ENCODE results near the gene KLHL36. TPM values are rescaled to one million over a fixed set of nuclear protein-coding genes. Genes with fewer than 3 reads are reported as not detected.

KLHL36 gene
- 60.4 TPM for total RNA-seq

DNA sequence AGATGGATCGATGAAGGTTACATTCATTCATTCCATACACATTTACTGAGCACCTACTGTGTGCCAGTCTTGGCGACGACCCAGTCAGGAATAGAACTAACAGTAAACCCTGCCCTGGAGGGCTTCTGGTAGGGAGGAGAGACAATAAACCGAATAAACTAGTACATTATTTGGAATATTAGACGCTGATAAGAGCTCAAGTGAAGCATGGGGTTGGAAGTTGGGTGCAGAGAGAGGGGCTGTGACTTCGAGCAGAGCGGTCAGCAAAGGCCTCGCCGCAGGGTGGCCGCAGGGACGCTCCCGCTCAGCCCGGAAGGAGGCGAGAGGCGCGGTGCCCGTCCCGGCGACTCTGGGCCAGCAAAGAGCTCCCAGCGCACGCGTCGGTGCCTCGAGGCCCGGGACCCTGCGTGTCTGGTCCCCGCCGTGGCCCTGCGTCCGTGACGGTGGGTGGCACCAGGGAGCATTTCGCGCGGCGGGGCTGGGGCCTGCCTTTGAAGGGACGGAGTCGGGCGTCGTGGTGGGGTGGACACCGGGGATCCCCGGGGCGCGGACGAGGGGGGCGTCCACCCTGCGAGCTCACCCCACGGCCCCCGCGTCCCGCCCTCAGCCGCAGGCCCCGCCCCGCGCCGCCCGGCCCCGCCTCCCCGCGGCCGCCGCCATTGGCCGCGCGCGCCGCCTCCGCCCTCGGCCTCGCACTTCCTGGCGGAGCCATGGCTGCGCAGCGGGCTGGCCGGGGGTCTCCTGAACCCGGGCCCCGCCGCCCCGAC lies at the start of gene KLHL36:
Gene KLHL36 (plus strand): TSS at position 684 of the 767 bp plus-strand sequence. CDS start 2,357 bp downstream, outside the sequence.

DNA sequence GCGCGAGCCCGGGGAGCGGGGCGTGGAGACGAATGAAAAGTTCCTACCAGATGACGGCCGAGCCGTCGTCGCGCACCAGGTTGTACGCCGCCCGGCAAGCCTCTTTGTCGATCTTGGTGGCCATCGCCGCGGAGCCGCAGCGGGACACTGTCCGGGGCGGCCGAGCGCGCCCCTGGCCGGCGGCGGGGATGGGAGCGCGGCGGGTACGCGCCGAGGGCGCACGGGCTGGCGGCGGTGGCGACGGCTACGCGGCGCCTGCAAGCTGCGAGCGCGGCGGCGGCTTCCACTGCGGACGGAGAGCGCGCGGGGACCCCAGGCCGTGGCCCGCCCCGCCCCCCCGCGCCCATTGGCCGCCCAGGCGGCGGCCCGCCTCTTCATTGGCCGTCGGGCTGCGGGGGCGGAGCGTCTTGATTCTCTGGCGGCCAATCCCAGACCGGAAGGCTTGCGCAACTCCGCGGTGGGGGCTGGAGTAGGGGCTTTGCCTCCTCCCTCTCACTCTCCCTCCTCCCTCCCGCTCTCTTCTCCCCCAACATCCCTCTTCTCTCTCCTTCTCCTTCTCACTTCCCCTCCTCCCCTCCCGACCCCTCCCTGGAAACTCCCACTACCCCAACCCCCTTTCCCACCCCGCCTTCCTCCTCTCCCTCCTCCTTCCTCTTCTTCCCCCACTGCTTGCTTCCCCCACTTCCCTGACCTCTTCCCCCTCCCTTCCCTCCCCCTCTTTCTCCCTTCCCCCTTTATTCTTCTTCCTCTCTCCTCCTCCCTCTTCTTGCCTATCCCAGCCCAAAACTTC lies 30.3 kb upstream of the KLHL36 start, which contains the start of gene COTL1:
Gene COTL1 (minus strand): TSS at position 288 of the 790 bp plus-strand sequence. CDS start 164 bp downstream, at position 124.

DNA sequence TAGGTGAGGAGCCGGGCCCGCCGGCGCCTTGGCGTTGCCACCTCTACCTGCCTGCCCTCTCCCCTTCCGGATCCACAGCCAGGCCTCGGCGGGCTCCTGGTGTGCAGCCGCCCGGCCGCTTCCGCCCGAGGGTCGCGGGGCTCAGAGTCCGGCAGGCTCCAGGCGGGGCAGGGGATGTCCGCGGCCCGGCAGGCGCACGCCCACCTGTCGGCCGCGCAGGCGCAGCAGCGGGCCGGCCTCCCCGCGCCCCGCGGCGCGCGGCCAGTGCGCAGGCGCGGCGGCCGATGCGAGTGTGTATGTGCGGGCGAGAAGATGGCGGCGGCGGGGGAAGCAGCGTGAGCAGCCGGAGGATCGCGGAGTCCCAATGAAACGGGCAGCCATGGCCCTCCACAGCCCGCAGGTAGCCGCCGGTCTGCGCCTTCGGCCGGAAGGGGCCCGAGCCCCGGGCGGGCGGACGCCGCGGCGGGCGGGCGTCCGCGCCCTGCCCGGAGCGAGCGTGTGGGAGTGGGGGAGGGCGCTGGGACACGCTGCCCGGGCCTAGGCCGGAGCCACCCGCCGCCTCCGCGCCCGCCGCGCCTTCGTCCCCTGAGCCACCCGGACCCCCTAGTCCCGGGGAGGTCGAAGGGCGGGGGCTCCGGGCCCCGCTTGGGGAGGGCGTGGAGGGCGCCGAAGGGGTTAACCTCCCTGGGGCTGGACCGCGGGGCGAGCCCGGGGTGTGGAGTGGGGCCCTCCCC lies 51.6 kb downstream of the KLHL36 start, which contains the start of gene USP10:
Gene USP10 (plus strand): TSS at position 289 of the 734 bp plus-strand sequence. CDS start 91 bp downstream, at position 380.

Other genes with a start within 250 kb of the KLHL36 start
- 16.1 TPM for gene MEAK7, start 143.9 kb upstream of the KLHL36 start, total RNA-seq
- 82.6 TPM for gene COTL1, start 30.4 kb upstream of the KLHL36 start, total RNA-seq
- gene USP10, start 51.5 kb downstream of the KLHL36 start, total RNA-seq = 57.2 TPM
- gene CRISPLD2, start 171.5 kb downstream of the KLHL36 start, total RNA-seq = 4.6 TPM

Data from diencephalon (tissue), 1 donor.